H7 (cell line): ENCODE measurements around the gene PLP2. TPM values are rescaled to one million over a fixed set of nuclear protein-coding genes. Genes with fewer than 3 reads are reported as not detected.

Experiments
- DNase-seq: peaks from one replicate; pipeline ENCODE4 v3.0.0; 2012
- H3K27me3 ChIP-seq: 2 replicates; pipeline ENCODE4 v1.6.0; 2011; ENCODE audit warnings: mild to moderate bottlenecking, low read length; ENCODE audit not compliant: control insufficient read depth, insufficient read depth
- H3K36me3 ChIP-seq: replicated peaks from 2 replicates; pipeline ENCODE4 v1.5.1; 2011; ENCODE audit warnings: low read length; ENCODE audit not compliant: control insufficient read depth, insufficient read depth
- H3K4me3 ChIP-seq: 2 replicates; pipeline ENCODE4 v1.5.1; 2011; ENCODE audit warnings: low read depth, mild to moderate bottlenecking, control low read depth, low read length, moderate library complexity; ENCODE audit not compliant: insufficient read depth
- total RNA-seq: library from RNA; depleted of rRNA; stranded (reverse); fragments of >200 nt; shearing (Covaris generic); gene quantifications from 2 replicates; pipeline ENCODE4 v1.2.3, GENCODE V29; 2014

The PLP2 gene
- total RNA-seq, 1 experiment from 2014 or later, result 1.5 TPM

GRCh38 chrX:49187526-49187925, 15.8 kb downstream of the PLP2 start:
- H3K4me3 ChIP-seq, result peak overlapping the region; percentile 63; the same call in 1 of the 2 replicates
- no peak for DNase-seq
- H3K27me3 ChIP-seq, result no peaks in the 10 kb centered on the region
- no peaks in the 10 kb centered on the region for H3K36me3 ChIP-seq

GRCh38 chrX:49188468-49189076, 16.9 kb downstream of the PLP2 start:
- Histone ChIP-seq H3K36me3 (no peaks in the 10 kb centered on the region), H3K4me3 (no peak overlapping the region)

GRCh38 chrX:49189606-49190005, 17.9 kb downstream of the PLP2 start:
- DNase-seq, result no peak
- Histone ChIP-seq H3K36me3 (no peaks in the 10 kb centered on the region), H3K4me3 (no peak overlapping the region), H3K27me3 (no peaks in the 10 kb centered on the region)

More at GRCh38 chrX:49188468-49189076, 16.9 kb downstream of the PLP2 start:
- DNase-seq, result no peak
- H3K27me3 ChIP-seq, result no peaks in the 10 kb centered on the region

GRCh38 chrX:49190821-49191573, 19.3 kb downstream of the PLP2 start:
- peak; percentile 93 for DNase-seq
- Histone ChIP-seq H3K4me3 (peak overlapping the region; percentile 68), H3K36me3 (no peaks in the 10 kb centered on the region), H3K27me3 (no peaks in the 10 kb centered on the region)

- Histone ChIP-seq H3K36me3 (no peaks in the 10 kb centered on the region), H3K4me3 (peak overlapping the region; percentile 68), H3K27me3 (no peaks in the 10 kb centered on the region)
- no peak for DNase-seq
Observed at GRCh38 chrX:49191574-49192011, 19.9 kb downstream of the PLP2 start.

GRCh38 chrX:49192722-49193328, 21.1 kb downstream of the PLP2 start:
- Histone ChIP-seq H3K36me3 (no peaks in the 10 kb centered on the region), H3K27me3 (no peaks in the 10 kb centered on the region), H3K4me3 (no peak overlapping the region)
- no peak for DNase-seq

GRCh38 chrX:49193542-49193964, 21.9 kb downstream of the PLP2 start:
- no peak overlapping the region for H3K4me3 ChIP-seq
- DNase-seq, result no peak
- no peaks in the 10 kb centered on the region; the same call in 1 of the 2 replicates for H3K27me3 ChIP-seq
- H3K36me3 ChIP-seq, result no peaks in the 10 kb centered on the region

GRCh38 chrX:49197543-49198087, 25.9 kb downstream of the PLP2 start:
- Histone ChIP-seq H3K27me3 (peaks cover 4% of the 10 kb centered on the region; the same call in 1 of the 2 replicates), H3K36me3 (no peaks in the 10 kb centered on the region), H3K4me3 (no peak overlapping the region)
- no peak for DNase-seq

- Histone ChIP-seq H3K27me3 (peaks cover 4% of the 10 kb centered on the region; the same call in 1 of the 2 replicates), H3K36me3 (no peaks in the 10 kb centered on the region), H3K4me3 (peak overlapping the region; percentile 42; the same call in 1 of the 2 replicates)
- no peak for DNase-seq
Observed at GRCh38 chrX:49198540-49199314, 27.0 kb downstream of the PLP2 start.

GRCh38 chrX:49199315-49199595, 27.6 kb downstream of the PLP2 start:
- no peaks in the 10 kb centered on the region for H3K36me3 ChIP-seq
- H3K27me3 ChIP-seq, result peaks cover 4% of the 10 kb centered on the region; the same call in 1 of the 2 replicates
- no peak for DNase-seq
- H3K4me3 ChIP-seq, result peak overlapping the region; percentile 42; the same call in 1 of the 2 replicates

GRCh38 chrX:49199906-49200771, 28.4 kb downstream of the PLP2 start, which contains the start of gene SYP:
TSS of gene SYP (minus strand) at chrX:49200193. CDS start at chrX:49200186, 7 bp downstream.
- DNase-seq, result peak; percentile 96
- Histone ChIP-seq H3K4me3 (peak within 1 kb of the TSS; percentile 42), H3K36me3 (no peaks in the 10 kb centered on the region), H3K27me3 (peaks cover 4% of the 10 kb centered on the region; the same call in 1 of the 2 replicates)

GRCh38 chrX:49202022-49202421, 30.3 kb downstream of the PLP2 start:
- Histone ChIP-seq H3K36me3 (no peaks in the 10 kb centered on the region), H3K4me3 (no peak overlapping the region), H3K27me3 (peaks cover 4% of the 10 kb centered on the region; the same call in 1 of the 2 replicates)
- no peak for DNase-seq

- no peak for DNase-seq
- Histone ChIP-seq H3K36me3 (no peaks in the 10 kb centered on the region), H3K4me3 (no peak overlapping the region), H3K27me3 (peaks cover 4% of the 10 kb centered on the region; the same call in 1 of the 2 replicates)
Observed at GRCh38 chrX:49203536-49203935, 31.8 kb downstream of the PLP2 start.
